ENCODE results near the gene CPA4. TPM values are rescaled to one million over a fixed set of nuclear protein-coding genes. Genes with fewer than 3 reads are reported as not detected.

The CPA4 gene
- total and polyA plus RNA-seq, 8 donors = 0.20 to 1.5 (median 0.56) TPM

DNA sequence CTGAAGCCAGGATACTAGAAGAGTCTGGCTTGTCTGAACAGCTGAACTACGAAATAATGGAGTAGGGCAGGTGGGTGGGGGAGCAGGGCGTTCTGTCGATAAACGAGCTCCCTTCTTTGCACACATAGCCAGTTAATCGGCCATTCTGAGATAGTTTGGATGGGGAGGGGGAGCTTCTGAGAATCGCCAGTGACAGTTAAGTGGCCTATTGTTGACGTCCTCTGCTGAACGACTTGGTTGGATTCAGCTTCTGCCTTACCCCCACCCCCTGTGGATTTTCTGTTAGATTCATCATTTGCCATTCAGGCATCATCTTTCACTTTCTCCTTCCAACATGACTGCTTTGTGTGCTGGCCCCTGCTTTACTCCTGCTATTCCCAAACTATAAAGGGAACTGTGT, 52.2 kb downstream of the CPA4 start:
- Histone ChIP-seq H3K4me1 (no peaks in the 10 kb centered on the region), H3K36me3 (no peaks in the 10 kb centered on the region), H3K27ac (no peak overlapping the region), H3K27me3 (no peaks in the 10 kb centered on the region), H3K9me3 (no peaks in the 10 kb centered on the region), H3K4me3 (no peak overlapping the region)
- intact Hi-C loops (cut with DNase I) = no loop called here
- TF ChIP-seq, protein P1, sequence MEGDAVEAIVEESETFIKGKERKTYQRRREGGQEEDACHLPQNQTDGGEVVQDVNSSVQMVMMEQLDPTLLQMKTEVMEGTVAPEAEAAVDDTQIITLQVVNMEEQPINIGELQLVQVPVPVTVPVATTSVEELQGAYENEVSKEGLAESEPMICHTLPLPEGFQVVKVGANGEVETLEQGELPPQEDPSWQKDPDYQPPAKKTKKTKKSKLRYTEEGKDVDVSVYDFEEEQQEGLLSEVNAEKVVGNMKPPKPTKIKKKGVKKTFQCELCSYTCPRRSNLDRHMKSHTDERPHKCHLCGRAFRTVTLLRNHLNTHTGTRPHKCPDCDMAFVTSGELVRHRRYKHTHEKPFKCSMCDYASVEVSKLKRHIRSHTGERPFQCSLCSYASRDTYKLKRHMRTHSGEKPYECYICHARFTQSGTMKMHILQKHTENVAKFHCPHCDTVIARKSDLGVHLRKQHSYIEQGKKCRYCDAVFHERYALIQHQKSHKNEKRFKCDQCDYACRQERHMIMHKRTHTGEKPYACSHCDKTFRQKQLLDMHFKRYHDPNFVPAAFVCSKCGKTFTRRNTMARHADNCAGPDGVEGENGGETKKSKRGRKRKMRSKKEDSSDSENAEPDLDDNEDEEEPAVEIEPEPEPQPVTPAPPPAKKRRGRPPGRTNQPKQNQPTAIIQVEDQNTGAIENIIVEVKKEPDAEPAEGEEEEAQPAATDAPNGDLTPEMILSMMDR (IDR thresholded peaks at IDR 0.05) = no peak
- no peak for ATAC-seq
- DNase-seq = no peak

DNA sequence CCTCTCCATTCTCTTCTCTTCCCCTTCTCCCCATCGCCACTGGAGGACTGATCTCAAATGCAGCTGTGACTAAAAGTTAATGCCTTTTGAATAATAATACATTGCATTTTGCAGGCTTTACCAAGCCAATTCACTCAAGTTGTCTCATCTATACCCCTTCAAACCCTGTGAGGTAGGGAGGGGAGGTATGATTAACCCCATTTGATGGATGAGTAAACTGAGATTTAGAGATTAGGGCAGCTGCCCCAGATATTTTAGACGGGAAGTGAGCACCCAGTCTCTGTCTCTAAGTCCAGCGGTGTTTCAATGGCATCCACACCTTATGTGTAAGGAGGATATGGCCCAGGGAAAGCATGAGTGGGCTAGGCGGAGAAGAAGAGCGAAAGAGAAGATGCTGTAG, 52.8 kb downstream of the CPA4 start:
- H3K27ac ChIP-seq = no peak overlapping the region
- ATAC-seq (no peak), DNase-seq (no peak)
- TF ChIP-seq, protein P1 (IDR thresholded peaks at IDR 0.05) = no peak
- H3K4me1 ChIP-seq = no peaks in the 10 kb centered on the region
- no peaks in the 10 kb centered on the region for H3K27me3 ChIP-seq
- intact Hi-C loops (cut with DNase I) = no loop called here
- H3K36me3 ChIP-seq = no peaks in the 10 kb centered on the region
- H3K4me3 ChIP-seq = no peak overlapping the region
- H3K9me3 ChIP-seq = no peaks in the 10 kb centered on the region

DNA sequence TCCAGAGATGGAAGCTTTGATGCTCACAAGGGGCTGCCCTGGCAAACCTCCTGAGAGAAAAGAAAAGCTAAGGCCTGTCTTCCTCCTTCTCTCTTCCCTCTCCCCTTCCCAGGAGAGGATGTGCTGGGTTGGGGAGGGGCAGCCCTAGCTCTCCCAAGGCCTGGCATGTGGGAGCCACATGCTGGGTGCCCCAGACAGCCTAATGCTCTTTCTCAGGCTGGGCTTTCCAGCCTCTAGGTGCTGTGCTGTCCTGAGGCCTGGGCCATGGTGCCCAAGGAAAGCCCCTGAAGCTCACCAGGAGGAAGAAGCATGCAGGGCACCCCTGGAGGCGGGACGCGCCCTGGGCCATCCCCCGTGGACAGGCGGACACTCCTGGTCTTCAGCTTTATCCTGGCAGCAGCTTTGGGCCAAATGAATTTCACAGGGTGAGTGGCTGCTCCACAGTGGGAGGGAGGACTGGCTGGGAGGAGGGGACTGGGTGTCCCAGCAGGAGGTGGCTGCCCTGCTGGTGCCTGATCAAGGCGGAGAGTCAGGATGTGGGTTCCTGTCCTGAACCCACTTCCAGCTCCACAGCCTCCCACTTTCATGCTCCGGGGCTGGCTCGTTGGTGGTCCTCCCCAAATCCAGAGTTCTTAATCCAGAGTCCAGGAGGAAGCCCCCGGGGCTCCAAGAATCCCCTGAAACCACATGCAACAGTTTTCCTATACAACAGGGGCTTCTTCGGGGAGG, 53.4 kb downstream of the CPA4 start:
- H3K36me3 ChIP-seq = no peaks in the 10 kb centered on the region
- H3K4me1 ChIP-seq = no peaks in the 10 kb centered on the region
- no peak overlapping the region for H3K4me3 ChIP-seq
- intact Hi-C loops (cut with DNase I) = no loop called here
- ATAC-seq (no peak), DNase-seq (no peak)
- H3K27me3 ChIP-seq = peaks cover 0 to 5% of the 10 kb centered on the region in 2 donors
- no peaks in the 10 kb centered on the region for H3K9me3 ChIP-seq
- TF ChIP-seq, protein P1 (IDR thresholded peaks at IDR 0.05) = no peak
- no peak overlapping the region for H3K27ac ChIP-seq

DNA sequence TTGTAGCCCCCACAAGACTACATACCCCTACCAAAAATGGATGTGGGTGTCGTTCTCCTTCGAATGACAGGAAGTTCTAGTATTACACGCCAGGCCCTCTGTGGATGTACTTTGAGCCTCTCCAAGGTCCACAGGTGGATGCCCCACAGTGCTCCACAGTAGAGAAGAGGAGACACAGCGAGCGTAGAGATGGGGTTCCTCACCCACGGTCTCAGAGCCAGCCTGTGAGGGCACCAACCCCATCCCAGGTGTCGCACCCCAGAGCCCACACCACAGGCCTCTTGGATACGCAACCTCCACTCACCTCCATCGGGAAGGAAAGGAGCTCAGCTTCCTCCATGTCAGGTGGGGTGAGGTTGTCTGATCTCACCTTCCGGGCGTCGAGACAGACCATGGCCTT, 54.0 kb downstream of the CPA4 start:
- Histone ChIP-seq H3K36me3 (no peaks in the 10 kb centered on the region), H3K4me3 (no peak overlapping the region), H3K27ac (no peak overlapping the region), H3K27me3 (peaks cover 0 to 7% of the 10 kb centered on the region in 2 donors), H3K4me1 (peaks cover 0 to 2% of the 10 kb centered on the region in 2 donors), H3K9me3 (no peaks in the 10 kb centered on the region)
- no peak for DNase-seq
- intact Hi-C loops (cut with DNase I) = no loop called here
- TF ChIP-seq, protein P1 (IDR thresholded peaks at IDR 0.05) = no peak
- no peak for ATAC-seq

DNA sequence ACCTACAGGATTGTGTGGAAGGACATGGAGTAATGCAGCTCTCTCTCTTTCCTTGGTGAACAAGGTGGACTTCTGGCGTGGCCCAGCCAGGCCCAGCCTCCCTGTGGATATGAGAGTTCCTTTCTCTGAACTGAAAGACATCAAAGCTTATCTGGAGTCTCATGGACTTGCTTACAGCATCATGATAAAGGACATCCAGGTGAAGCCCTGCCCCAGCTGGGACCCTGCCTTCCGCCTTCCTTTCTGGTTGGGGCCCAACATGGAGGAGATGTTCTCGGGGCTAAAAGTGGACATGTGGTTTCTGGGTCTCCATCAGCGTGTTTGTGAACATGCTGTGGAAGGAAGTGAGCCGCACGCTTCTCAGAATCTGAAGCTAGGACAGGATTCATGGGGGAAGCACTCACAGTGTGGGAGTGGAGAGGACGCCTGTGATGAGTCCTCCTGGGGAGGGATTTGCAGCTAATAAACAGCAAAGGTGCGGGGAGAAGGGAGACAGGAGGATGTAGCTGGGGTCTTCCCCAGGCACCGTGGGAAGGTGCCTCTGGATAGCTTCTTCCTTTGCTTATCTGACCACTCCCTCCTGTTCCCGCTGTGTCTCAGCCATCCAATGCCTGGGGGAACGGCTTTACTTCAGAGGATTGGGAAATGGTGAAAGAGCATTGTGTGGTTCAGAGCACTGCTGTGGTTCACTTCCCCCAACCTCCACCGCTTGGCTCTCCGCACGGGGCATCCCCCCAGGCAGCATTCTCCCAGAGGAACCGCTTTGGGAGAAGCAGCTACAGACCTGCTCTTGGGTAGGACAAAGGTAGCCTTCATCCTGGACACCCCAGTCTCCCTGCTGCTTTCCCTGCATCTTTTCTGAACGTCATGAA, 57.2 kb downstream of the CPA4 start:
- Histone ChIP-seq H3K27me3 (peaks cover 0 to 7% of the 10 kb centered on the region in 2 donors), H3K36me3 (no peaks in the 10 kb centered on the region), H3K27ac (peak overlapping the region in 1 of 2 donors; percentile 46), H3K4me3 (no peak overlapping the region), H3K9me3 (no peaks in the 10 kb centered on the region), H3K4me1 (peaks cover 0 to 8% of the 10 kb centered on the region in 2 donors)
- DNase-seq = peak in 1 of 4 donors; percentile 29
- ATAC-seq = no peak
- TF ChIP-seq, protein P1 (IDR thresholded peaks at IDR 0.05) = no peak
- intact Hi-C loops (cut with DNase I) = no loop called here
